Neutrophil (primary cell): ENCODE measurements around the gene AKAP12.

ENCODE experiments used
- H3K27ac ChIP-seq: fragments of 200-600 bp; sonication (generic); 2 replicates; pipeline ENCODE4 v1.5.1; 2016; ENCODE audit warnings: mild to moderate bottlenecking, moderate library complexity
- H3K27me3 ChIP-seq: fragments of 200-600 bp; sonication (generic); 2 replicates; pipeline ENCODE4 v1.6.0; 2016; ENCODE audit warnings: mild to moderate bottlenecking
- H3K36me3 ChIP-seq: fragments of 200-600 bp; sonication (generic); 2 replicates; pipeline ENCODE4 v1.5.1; 2017
- H3K4me1 ChIP-seq, 2 experiments: fragments of 200-600 bp in 1 of 2; sonication (generic) in 1 of 2; 1 replicate in 1 of 2; 2 replicates in 1 of 2; pipeline versions ENCODE4 v1.5.1 to v1.6.1; 2013 to 2016; ENCODE audit warnings: low read depth in 1 of 2, low read length in 1 of 2, mild to moderate bottlenecking in 1 of 2, moderate library complexity in 1 of 2; ENCODE audit not compliant: control insufficient read depth in 1 of 2, insufficient read depth in 1 of 2
- H3K4me3 ChIP-seq, 2 experiments: fragments of 200-600 bp in 1 of 2; sonication (generic) in 1 of 2; 1 replicate in 1 of 2; 2 replicates in 1 of 2; pipeline ENCODE4 v1.5.1; 2013 to 2016; ENCODE audit warnings: low read depth in 1 of 2, low read length in 1 of 2, mild to moderate bottlenecking in 1 of 2, moderate library complexity in 1 of 2
- H3K9me3 ChIP-seq: fragments of 200-600 bp; sonication (generic); 2 replicates; pipeline ENCODE4 v1.5.1; 2016
- TF ChIP-seq, protein P1 (sequence below): fragments of 200-600 bp; sonication (generic); IDR thresholded peaks from 2 replicates; pipeline ENCODE4 v1.5.1; 2016; ENCODE audit warnings: antibody characterized with exemption

The AKAP12 gene

GRCh38 chr6:151205721-151206600 lies 33.8 kb upstream of the AKAP12 start:
- TF ChIP-seq, protein P1, sequence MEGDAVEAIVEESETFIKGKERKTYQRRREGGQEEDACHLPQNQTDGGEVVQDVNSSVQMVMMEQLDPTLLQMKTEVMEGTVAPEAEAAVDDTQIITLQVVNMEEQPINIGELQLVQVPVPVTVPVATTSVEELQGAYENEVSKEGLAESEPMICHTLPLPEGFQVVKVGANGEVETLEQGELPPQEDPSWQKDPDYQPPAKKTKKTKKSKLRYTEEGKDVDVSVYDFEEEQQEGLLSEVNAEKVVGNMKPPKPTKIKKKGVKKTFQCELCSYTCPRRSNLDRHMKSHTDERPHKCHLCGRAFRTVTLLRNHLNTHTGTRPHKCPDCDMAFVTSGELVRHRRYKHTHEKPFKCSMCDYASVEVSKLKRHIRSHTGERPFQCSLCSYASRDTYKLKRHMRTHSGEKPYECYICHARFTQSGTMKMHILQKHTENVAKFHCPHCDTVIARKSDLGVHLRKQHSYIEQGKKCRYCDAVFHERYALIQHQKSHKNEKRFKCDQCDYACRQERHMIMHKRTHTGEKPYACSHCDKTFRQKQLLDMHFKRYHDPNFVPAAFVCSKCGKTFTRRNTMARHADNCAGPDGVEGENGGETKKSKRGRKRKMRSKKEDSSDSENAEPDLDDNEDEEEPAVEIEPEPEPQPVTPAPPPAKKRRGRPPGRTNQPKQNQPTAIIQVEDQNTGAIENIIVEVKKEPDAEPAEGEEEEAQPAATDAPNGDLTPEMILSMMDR = no peak
- no peaks in the 10 kb centered on the region for H3K36me3 ChIP-seq
- H3K4me1 ChIP-seq = no peaks in the 10 kb centered on the region
- peaks cover 7% of the 10 kb centered on the region for H3K27me3 ChIP-seq
- H3K27ac ChIP-seq = no peak overlapping the region
- H3K4me3 ChIP-seq = no peak overlapping the region
- no peaks in the 10 kb centered on the region for H3K9me3 ChIP-seq

DNA sequence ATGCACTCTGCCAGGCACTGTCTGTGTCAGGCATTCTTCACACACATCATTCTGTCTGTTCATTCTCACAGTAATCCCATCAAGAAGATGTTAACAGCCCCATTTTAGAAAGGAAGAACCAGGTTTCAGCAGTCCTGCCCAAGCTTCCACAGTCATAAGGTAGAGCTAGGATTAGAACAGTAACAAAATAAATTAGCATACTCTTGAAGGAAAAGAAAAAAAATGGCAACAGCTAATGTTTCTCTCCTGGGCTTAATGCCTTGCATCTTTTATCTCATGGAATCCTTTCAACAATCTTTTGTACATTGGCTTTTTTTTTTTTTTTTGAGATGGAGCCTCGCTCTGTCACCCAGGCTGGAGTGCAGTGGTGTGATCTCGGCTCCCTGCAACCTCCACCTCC lies 32.1 kb upstream of the AKAP12 start:
- Histone ChIP-seq H3K27ac (no peak overlapping the region), H3K9me3 (no peaks in the 10 kb centered on the region), H3K36me3 (no peaks in the 10 kb centered on the region), H3K4me1 (no peaks in the 10 kb centered on the region), H3K27me3 (peaks cover 7% of the 10 kb centered on the region), H3K4me3 (no peak overlapping the region)
- TF ChIP-seq, protein P1 = no peak

GRCh38 chr6:151209071-151209831 lies 30.5 kb upstream of the AKAP12 start:
- Histone ChIP-seq H3K4me1 (no peaks in the 10 kb centered on the region), H3K27ac (no peak overlapping the region), H3K27me3 (peaks cover 7% of the 10 kb centered on the region), H3K9me3 (no peaks in the 10 kb centered on the region), H3K36me3 (no peaks in the 10 kb centered on the region), H3K4me3 (no peak overlapping the region)
- TF ChIP-seq, protein P1 = no peak

DNA sequence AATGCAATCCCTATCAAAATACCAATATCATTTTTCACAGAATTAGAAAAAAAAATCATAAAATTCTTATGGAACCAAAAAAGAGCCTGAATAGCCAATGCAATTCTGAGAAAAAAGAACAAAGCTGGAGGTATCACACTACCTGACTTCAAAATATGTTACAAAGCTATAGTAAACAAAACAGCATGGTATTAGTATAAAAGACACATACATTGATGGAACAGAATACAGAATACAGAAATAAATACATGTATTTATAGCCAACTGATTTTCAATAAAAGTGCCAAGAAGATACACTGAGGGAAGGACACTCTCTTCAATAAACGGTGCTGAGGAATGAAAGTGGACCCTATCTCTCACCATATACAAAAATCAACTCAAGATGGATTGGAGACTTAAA lies 28.7 kb upstream of the AKAP12 start:
- H3K9me3 ChIP-seq = no peaks in the 10 kb centered on the region
- TF ChIP-seq, protein P1 = no peak
- H3K36me3 ChIP-seq = no peaks in the 10 kb centered on the region
- no peaks in the 10 kb centered on the region for H3K4me1 ChIP-seq
- peaks cover 7% of the 10 kb centered on the region for H3K27me3 ChIP-seq
- no peak overlapping the region for H3K4me3 ChIP-seq
- no peak overlapping the region for H3K27ac ChIP-seq

- TF ChIP-seq, protein P1 = no peak
- Histone ChIP-seq H3K27me3 (peaks cover 7% of the 10 kb centered on the region), H3K4me1 (no peaks in the 10 kb centered on the region), H3K4me3 (no peak overlapping the region), H3K27ac (no peak overlapping the region), H3K36me3 (no peaks in the 10 kb centered on the region), H3K9me3 (no peaks in the 10 kb centered on the region)
Observed at GRCh38 chr6:151213352-151213751, 26.4 kb upstream of the AKAP12 start.
